ENCODE data around the gene MRPS23. TPM values are rescaled to one million over a fixed set of nuclear protein-coding genes. Genes with fewer than 3 reads are reported as not detected.

MRPS23 gene
- total RNA-seq, 1 donor from 2014 or later = 87.0 TPM

GRCh38 chr17:57834146-57834741, 15.6 kb downstream of the MRPS23 start:
- Mint-ChIP-seq H3K27ac (no peak overlapping the region), H3K4me3 (no peak overlapping the region), H3K9me3 (no peaks in the 10 kb centered on the region), H3K4me1 (ENCODE audit: low read depth) (peaks cover 14% of the 10 kb centered on the region), H3K27me3 (ENCODE audit: insufficient read depth) (no peaks in the 10 kb centered on the region), H3K36me3 (ENCODE audit: low read depth) (peaks cover 14% of the 10 kb centered on the region)
- intact Hi-C loops (cut with micrococcal nuclease) = no loop called here
- no peak for DNase-seq (ENCODE audit: low spot score)

GRCh38 chr17:57833179-57833939, 16.5 kb downstream of the MRPS23 start:
- intact Hi-C loops (cut with micrococcal nuclease) = loop anchor here (1.0 kb wide), 1 partner anchor 702 kb away; no protein-coding TSS in a partner anchor
- no peak overlapping the region for H3K4me3 Mint-ChIP-seq
- H3K4me1 Mint-ChIP-seq (ENCODE audit: low read depth) = peaks cover 14% of the 10 kb centered on the region
- H3K9me3 Mint-ChIP-seq = no peaks in the 10 kb centered on the region
- no peaks in the 10 kb centered on the region for H3K27me3 Mint-ChIP-seq (ENCODE audit: insufficient read depth)
- peaks cover 6% of the 10 kb centered on the region for H3K36me3 Mint-ChIP-seq (ENCODE audit: low read depth)
- no peak overlapping the region for H3K27ac Mint-ChIP-seq
- DNase-seq (ENCODE audit: low spot score) = peak; percentile 38

- H3K4me1 Mint-ChIP-seq (ENCODE audit: low read depth) = peaks cover 14% of the 10 kb centered on the region
- no peak overlapping the region for H3K27ac Mint-ChIP-seq
- intact Hi-C loops (cut with micrococcal nuclease) = loop anchor here (1.0 kb wide), 1 partner anchor 701 kb away; no protein-coding TSS in a partner anchor
- peaks cover 6% of the 10 kb centered on the region for H3K36me3 Mint-ChIP-seq (ENCODE audit: low read depth)
- DNase-seq (ENCODE audit: low spot score) = no peak
- no peak overlapping the region for H3K4me3 Mint-ChIP-seq
- H3K27me3 Mint-ChIP-seq (ENCODE audit: insufficient read depth) = no peaks in the 10 kb centered on the region
- no peaks in the 10 kb centered on the region for H3K9me3 Mint-ChIP-seq
These were observed 17.3 kb downstream of the MRPS23 start for GRCh38 chr17:57832314-57833178.

GRCh38 chr17:57830880-57831279, 19.0 kb downstream of the MRPS23 start:
- Mint-ChIP-seq H3K9me3 (no peaks in the 10 kb centered on the region), H3K27ac (no peak overlapping the region), H3K4me1 (ENCODE audit: low read depth) (peaks cover 14% of the 10 kb centered on the region), H3K27me3 (ENCODE audit: insufficient read depth) (peaks cover 2% of the 10 kb centered on the region), H3K36me3 (ENCODE audit: low read depth) (no peaks in the 10 kb centered on the region), H3K4me3 (no peak overlapping the region)
- DNase-seq (ENCODE audit: low spot score) = no peak
- intact Hi-C loops (cut with micrococcal nuclease) = no loop called here

GRCh38 chr17:57823469-57824401, 26.1 kb downstream of the MRPS23 start:
- intact Hi-C loops (cut with micrococcal nuclease) = no loop called here
- DNase-seq (ENCODE audit: low spot score) = no peak
- Mint-ChIP-seq H3K27ac (no peak overlapping the region), H3K4me3 (no peak overlapping the region), H3K4me1 (ENCODE audit: low read depth) (no peaks in the 10 kb centered on the region), H3K36me3 (ENCODE audit: low read depth) (no peaks in the 10 kb centered on the region), H3K9me3 (no peaks in the 10 kb centered on the region), H3K27me3 (ENCODE audit: insufficient read depth) (peaks cover 4% of the 10 kb centered on the region)

GRCh38 chr17:57819867-57820266, 30.0 kb downstream of the MRPS23 start:
- H3K36me3 Mint-ChIP-seq (ENCODE audit: low read depth) = no peaks in the 10 kb centered on the region
- intact Hi-C loops (cut with micrococcal nuclease) = no loop called here
- no peak for DNase-seq (ENCODE audit: low spot score)
- H3K4me1 Mint-ChIP-seq (ENCODE audit: low read depth) = no peaks in the 10 kb centered on the region
- no peak overlapping the region for H3K4me3 Mint-ChIP-seq
- H3K27ac Mint-ChIP-seq = no peak overlapping the region
- peaks cover 23% of the 10 kb centered on the region for H3K27me3 Mint-ChIP-seq (ENCODE audit: insufficient read depth)
- H3K9me3 Mint-ChIP-seq = no peaks in the 10 kb centered on the region

- no peaks in the 10 kb centered on the region for H3K9me3 Mint-ChIP-seq
- H3K4me1 Mint-ChIP-seq (ENCODE audit: low read depth) = no peaks in the 10 kb centered on the region
- intact Hi-C loops (cut with micrococcal nuclease) = no loop called here
- no peak overlapping the region for H3K4me3 Mint-ChIP-seq
- no peak for DNase-seq (ENCODE audit: low spot score)
- H3K27me3 Mint-ChIP-seq (ENCODE audit: insufficient read depth) = peaks cover 26% of the 10 kb centered on the region
- no peak overlapping the region for H3K27ac Mint-ChIP-seq
- H3K36me3 Mint-ChIP-seq (ENCODE audit: low read depth) = no peaks in the 10 kb centered on the region
These were observed 30.6 kb downstream of the MRPS23 start for GRCh38 chr17:57819285-57819684.

- Mint-ChIP-seq H3K36me3 (ENCODE audit: low read depth) (no peaks in the 10 kb centered on the region), H3K4me1 (ENCODE audit: low read depth) (no peaks in the 10 kb centered on the region), H3K27me3 (ENCODE audit: insufficient read depth) (peaks cover 31% of the 10 kb centered on the region), H3K27ac (no peak overlapping the region), H3K9me3 (no peaks in the 10 kb centered on the region), H3K4me3 (no peak overlapping the region)
- intact Hi-C loops (cut with micrococcal nuclease) = no loop called here
- DNase-seq (ENCODE audit: low spot score) = no peak
These were observed 31.8 kb downstream of the MRPS23 start for GRCh38 chr17:57818066-57818465.

- Mint-ChIP-seq H3K27ac (no peak overlapping the region), H3K4me3 (no peak overlapping the region), H3K27me3 (ENCODE audit: insufficient read depth) (peaks cover 34% of the 10 kb centered on the region), H3K36me3 (ENCODE audit: low read depth) (no peaks in the 10 kb centered on the region), H3K4me1 (ENCODE audit: low read depth) (no peaks in the 10 kb centered on the region), H3K9me3 (no peaks in the 10 kb centered on the region)
- intact Hi-C loops (cut with micrococcal nuclease) = no loop called here
- no peak for DNase-seq (ENCODE audit: low spot score)
These were observed 32.5 kb downstream of the MRPS23 start for GRCh38 chr17:57817299-57817698.

GRCh38 chr17:57814421-57814820, 35.4 kb downstream of the MRPS23 start:
- intact Hi-C loops (cut with micrococcal nuclease) = no loop called here
- no peaks in the 10 kb centered on the region for H3K36me3 Mint-ChIP-seq (ENCODE audit: low read depth)
- H3K27me3 Mint-ChIP-seq (ENCODE audit: insufficient read depth) = peaks cover 54% of the 10 kb centered on the region
- H3K4me1 Mint-ChIP-seq (ENCODE audit: low read depth) = no peaks in the 10 kb centered on the region
- no peak overlapping the region for H3K4me3 Mint-ChIP-seq
- no peak overlapping the region for H3K27ac Mint-ChIP-seq
- no peaks in the 10 kb centered on the region for H3K9me3 Mint-ChIP-seq
- no peak for DNase-seq (ENCODE audit: low spot score)

GRCh38 chr17:57811638-57812280, 38.1 kb downstream of the MRPS23 start:
- no peaks in the 10 kb centered on the region for H3K36me3 Mint-ChIP-seq (ENCODE audit: low read depth)
- no peaks in the 10 kb centered on the region for H3K9me3 Mint-ChIP-seq
- peaks cover 52% of the 10 kb centered on the region for H3K27me3 Mint-ChIP-seq (ENCODE audit: insufficient read depth)

More at GRCh38 chr17:57811638-57812280, 38.1 kb downstream of the MRPS23 start:
- H3K27ac Mint-ChIP-seq = no peak overlapping the region
- H3K4me1 Mint-ChIP-seq (ENCODE audit: low read depth) = no peaks in the 10 kb centered on the region
- no peak for DNase-seq (ENCODE audit: low spot score)
- H3K4me3 Mint-ChIP-seq = no peak overlapping the region
- intact Hi-C loops (cut with micrococcal nuclease) = no loop called here

All from activated T-helper 1 cell treated with anti-CD3 and anti-CD28 coated beads, Interleukin-12 subunit alpha, Interleukin-12 subunit beta, Interleukin-2, Interleukin-4 antibody, amounts not matched to agents 30 ng/mL and 10 ng/mL and 1 ng/mL, durations not matched to agents 14 hours and 24 hours and 36 hours (primary cell).